HEK293T (cell line): ENCODE data around the gene APOOL.

Experiments used
- ARNT ChIP-seq: fragments of 450-650 bp; IDR thresholded peaks from 2 replicates; pipeline ENCODE4 v1.6.1; 2017; ENCODE audit warnings: mild to moderate bottlenecking
- FOXA1 ChIP-seq: fragments of 450-650 bp; IDR thresholded peaks from 2 replicates; pipeline ENCODE4 v1.6.1; 2016; ENCODE audit warnings: mild to moderate bottlenecking
- FOXK2 ChIP-seq: fragments of 450-650 bp; IDR thresholded peaks from 2 replicates; pipeline ENCODE4 v1.6.1; 2016; ENCODE audit warnings: mild to moderate bottlenecking
- FOXM1 ChIP-seq: fragments of 450-650 bp; IDR thresholded peaks from 2 replicates; pipeline ENCODE4 v1.6.1; 2017; ENCODE audit warnings: mild to moderate bottlenecking, borderline replicate concordance
- SUZ12 ChIP-seq: fragments of 450-650 bp; IDR thresholded peaks from 2 replicates; pipeline ENCODE4 v1.6.1; 2016; ENCODE audit warnings: mild to moderate bottlenecking

DNA sequence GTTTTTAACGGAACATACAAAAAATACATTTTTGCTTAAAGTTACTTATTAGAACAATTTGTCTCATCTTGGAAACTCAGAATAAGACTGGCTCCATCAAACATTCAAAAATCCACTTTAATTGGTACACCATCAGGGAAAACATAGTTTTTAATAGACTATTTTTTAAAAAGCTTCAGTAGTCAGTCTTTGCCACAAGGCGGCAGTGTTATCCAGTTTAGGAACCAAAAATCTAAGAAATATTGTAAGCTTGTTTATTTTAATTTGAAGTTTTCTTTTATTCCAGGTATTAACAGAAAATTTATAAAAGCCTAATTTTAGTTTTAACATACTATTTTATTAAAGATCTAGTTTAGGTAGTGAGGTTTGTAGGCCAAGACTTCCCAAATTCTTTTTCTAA is 107.7 kb downstream of the APOOL start:
- TF ChIP-seq SUZ12 = no peak
- no peak for TF ChIP-seq FOXM1
- no peak for TF ChIP-seq FOXA1
- no peak for TF ChIP-seq ARNT
- no peak for TF ChIP-seq FOXK2
